Tibial nerve (tissue), 4 donors: Measurements from ENCODE around the gene DUSP8. TPM values are rescaled to one million over a fixed set of nuclear protein-coding genes. Genes with fewer than 3 reads are reported as not detected.
A peak's percentile ranks its signal among the peaks of the same experiment; 100 is the strongest.
"Not testable (repeated sequence)": the region's sequence is repeated elsewhere in the genome, so short reads cannot be mapped to it uniquely, and the experiment has no call there.

Experiments
- DNase-seq, 2 donors: peaks; one replicate each; pipeline ENCODE4 v3.0.0-alpha.2; 2019; ENCODE audit warnings: low spot score in 2 of 2
- H3K27ac ChIP-seq, 4 donors: fragments of 200-600 bp; sonication (generic) in 3 of 4; one replicate each; pipeline ENCODE4 v1.5.1; 2017 to 2019; ENCODE audit warnings: mild to moderate bottlenecking in 1 of 4
- H3K27me3 ChIP-seq, 2 donors: fragments of 200-600 bp; sonication (generic) in 1 of 2; one replicate each; pipeline versions ENCODE4 v1.5.1 to v1.6.0; 2017 to 2019
- H3K36me3 ChIP-seq, 3 donors: fragments of 200-600 bp; sonication (generic); one replicate each; pipeline ENCODE4 v1.5.1; 2018 to 2019
- H3K4me1 ChIP-seq, 4 donors: fragments of 200-600 bp; sonication (generic) in 3 of 4; one replicate each; pipeline ENCODE4 v1.5.1; 2017 to 2019
- H3K4me3 ChIP-seq, 4 donors: fragments of 200-600 bp; sonication (generic) in 3 of 4; one replicate each; pipeline ENCODE4 v1.5.1; 2017 to 2019; ENCODE audit warnings: mild to moderate bottlenecking in 1 of 4, moderate library complexity in 1 of 4
- H3K9me3 ChIP-seq, 4 donors: fragments of 200-600 bp; sonication (generic) in 3 of 4; one replicate each; pipeline ENCODE4 v1.5.1; 2017 to 2019
- EP300 ChIP-seq, 2 donors: sonication (generic); formaldehyde crosslinking; IDR thresholded peaks; one replicate each; pipeline ENCODE4 v1.6.1; 2017; ENCODE audit warnings: antibody characterized with exemption in 2 of 2, mild to moderate bottlenecking in 1 of 2
- POLR2A ChIP-seq, 2 donors: fragments of 450-650 bp; IDR thresholded peaks; one replicate each; pipeline ENCODE4 v1.6.1; 2017; ENCODE audit warnings: antibody characterized with exemption in 2 of 2, mild to moderate bottlenecking in 2 of 2, moderate library complexity in 2 of 2
- WGBS, 2 donors: methylation state at CpG; one replicate each; pipeline ENCODE4 v1.1.5; 2018; 5-methylcytosine and 5-hydroxymethylcytosine counted together
- total RNA-seq, 4 donors: library from RNA; depleted of rRNA; stranded (reverse); fragments of >200 nt; gene quantifications; one replicate each; pipeline ENCODE4 v1.1.0, GENCODE V29; 2016
- TF ChIP-seq, protein P1 (sequence below), 5 experiments: fragments of 200-600 bp in 3 of 5; fragments of 450-650 bp in 2 of 5; sonication (generic) in 3 of 5; IDR thresholded peaks; one replicate each; pipeline ENCODE4 v1.5.1; 2016 to 2019; ENCODE audit warnings: antibody characterized with exemption in 5 of 5, mild to moderate bottlenecking in 3 of 5, moderate library complexity in 2 of 5

Gene DUSP8
- total RNA-seq, 4 donors from 2014 or later: 1.9 to 10.8 (median 3.4) TPM

DNA sequence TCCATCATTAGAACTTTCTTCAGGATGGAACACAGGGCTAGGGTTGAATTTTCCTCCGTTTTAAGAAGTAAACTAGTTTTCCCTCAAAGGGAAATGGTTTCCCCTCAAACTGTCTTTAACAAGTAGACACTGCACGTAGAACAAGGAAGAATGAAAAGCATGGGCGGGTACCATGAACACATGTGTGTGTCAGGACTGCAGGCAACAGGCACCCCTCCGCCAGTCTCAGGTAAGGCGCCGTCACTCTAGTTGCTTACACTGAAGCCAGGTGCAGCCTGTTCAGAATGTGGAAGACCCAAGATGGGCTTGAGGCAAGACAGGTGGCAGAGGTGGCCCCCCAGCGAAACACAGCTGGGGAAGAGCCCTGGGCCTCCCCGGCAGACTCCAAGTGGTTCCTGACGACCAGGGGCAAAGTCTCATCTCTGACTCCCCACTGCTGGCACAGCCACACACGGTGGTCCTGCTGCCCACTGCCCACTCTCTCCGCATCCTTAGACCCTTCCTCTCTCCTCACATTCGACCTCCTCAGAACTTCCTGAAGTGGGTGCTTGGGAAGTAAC, 60.1 kb downstream of the DUSP8 start:
- Histone ChIP-seq H3K4me1 (peaks cover 0 to 90% (median 36%) of the 10 kb centered on the region in 4 donors), H3K9me3 (no peaks in the 10 kb centered on the region), H3K4me3 (no peak overlapping the region), H3K27ac (peak overlapping the region in 1 of 4 donors; percentile 77), H3K27me3 (no peaks in the 10 kb centered on the region), H3K36me3 (no peaks in the 10 kb centered on the region)
- WGBS, 2 donors: 78 to 80% methylated on average over 12 of the region's 12 CpGs
- DNase-seq: no peak
- TF ChIP-seq, protein P1, sequence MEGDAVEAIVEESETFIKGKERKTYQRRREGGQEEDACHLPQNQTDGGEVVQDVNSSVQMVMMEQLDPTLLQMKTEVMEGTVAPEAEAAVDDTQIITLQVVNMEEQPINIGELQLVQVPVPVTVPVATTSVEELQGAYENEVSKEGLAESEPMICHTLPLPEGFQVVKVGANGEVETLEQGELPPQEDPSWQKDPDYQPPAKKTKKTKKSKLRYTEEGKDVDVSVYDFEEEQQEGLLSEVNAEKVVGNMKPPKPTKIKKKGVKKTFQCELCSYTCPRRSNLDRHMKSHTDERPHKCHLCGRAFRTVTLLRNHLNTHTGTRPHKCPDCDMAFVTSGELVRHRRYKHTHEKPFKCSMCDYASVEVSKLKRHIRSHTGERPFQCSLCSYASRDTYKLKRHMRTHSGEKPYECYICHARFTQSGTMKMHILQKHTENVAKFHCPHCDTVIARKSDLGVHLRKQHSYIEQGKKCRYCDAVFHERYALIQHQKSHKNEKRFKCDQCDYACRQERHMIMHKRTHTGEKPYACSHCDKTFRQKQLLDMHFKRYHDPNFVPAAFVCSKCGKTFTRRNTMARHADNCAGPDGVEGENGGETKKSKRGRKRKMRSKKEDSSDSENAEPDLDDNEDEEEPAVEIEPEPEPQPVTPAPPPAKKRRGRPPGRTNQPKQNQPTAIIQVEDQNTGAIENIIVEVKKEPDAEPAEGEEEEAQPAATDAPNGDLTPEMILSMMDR (IDR thresholded peaks at IDR 0.05): no peak
- TF ChIP-seq POLR2A (IDR thresholded peaks at IDR 0.05): no peak
- TF ChIP-seq EP300 (IDR thresholded peaks at IDR 0.05): no peak

DNA sequence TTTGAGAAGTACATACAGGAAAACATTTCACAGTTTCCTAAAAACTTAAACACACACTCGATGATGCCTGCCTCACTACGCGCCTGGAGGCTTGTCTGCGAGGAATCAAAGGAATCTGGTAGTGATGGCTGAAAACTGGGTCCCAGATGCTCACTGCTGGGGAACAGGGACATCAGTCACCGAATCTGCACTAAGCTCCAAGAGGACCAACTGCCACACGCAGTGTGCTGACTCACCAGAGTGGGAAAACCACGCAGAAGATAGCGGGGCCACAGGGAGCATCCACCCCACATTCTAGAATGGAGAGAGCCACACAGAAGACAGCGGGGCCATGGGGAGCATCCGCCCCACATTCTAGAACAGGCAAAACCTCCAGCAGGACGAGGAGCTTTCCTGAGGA, 61.1 kb downstream of the DUSP8 start:
- 72 to 80% methylated on average over 11 of the region's 11 CpGs for WGBS, 2 donors
- Histone ChIP-seq H3K36me3 (no peaks in the 10 kb centered on the region), H3K4me1 (peaks cover 0 to 89% (median 43%) of the 10 kb centered on the region in 4 donors), H3K4me3 (no peak overlapping the region), H3K27ac (peak overlapping the region in 1 of 4 donors; percentile 77), H3K9me3 (no peaks in the 10 kb centered on the region), H3K27me3 (no peaks in the 10 kb centered on the region)
- TF ChIP-seq EP300 (IDR thresholded peaks at IDR 0.05) (no peak), POLR2A (IDR thresholded peaks at IDR 0.05) (no peak)
- no peak for DNase-seq

DNA sequence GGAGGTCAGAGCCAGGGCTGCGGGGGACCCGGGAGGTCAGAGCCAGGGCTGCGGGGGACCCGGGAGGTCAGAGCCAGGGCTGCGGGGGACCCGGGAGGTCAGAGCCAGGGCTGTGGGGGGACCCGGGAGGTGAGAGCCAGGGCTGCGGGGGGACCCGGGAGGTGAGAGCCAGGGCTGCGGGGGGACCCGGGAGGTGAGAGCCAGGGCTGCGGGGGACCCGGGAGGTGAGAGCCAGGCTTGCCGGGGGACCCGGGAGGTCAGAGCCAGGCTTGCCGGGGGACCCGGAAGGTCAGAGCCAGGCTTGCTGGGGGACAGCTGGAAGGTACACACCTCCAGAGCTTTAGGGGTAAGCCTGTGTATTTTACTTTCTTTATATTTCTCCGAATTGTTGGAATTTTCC, 61.7 kb downstream of the DUSP8 start:
- WGBS, 2 donors: 57 to 85% methylated on average over 8 to 11 of the region's 18 CpGs
- Histone ChIP-seq H3K4me1 (peaks cover 0 to 89% (median 39%) of the 10 kb centered on the region in 4 donors), H3K27ac (peak overlapping the region in 1 of 4 donors; percentile 77)
- DNase-seq, H3K27me3 ChIP-seq, H3K9me3 ChIP-seq, H3K36me3 ChIP-seq, H3K4me3 ChIP-seq: not testable (repeated sequence)

DNA sequence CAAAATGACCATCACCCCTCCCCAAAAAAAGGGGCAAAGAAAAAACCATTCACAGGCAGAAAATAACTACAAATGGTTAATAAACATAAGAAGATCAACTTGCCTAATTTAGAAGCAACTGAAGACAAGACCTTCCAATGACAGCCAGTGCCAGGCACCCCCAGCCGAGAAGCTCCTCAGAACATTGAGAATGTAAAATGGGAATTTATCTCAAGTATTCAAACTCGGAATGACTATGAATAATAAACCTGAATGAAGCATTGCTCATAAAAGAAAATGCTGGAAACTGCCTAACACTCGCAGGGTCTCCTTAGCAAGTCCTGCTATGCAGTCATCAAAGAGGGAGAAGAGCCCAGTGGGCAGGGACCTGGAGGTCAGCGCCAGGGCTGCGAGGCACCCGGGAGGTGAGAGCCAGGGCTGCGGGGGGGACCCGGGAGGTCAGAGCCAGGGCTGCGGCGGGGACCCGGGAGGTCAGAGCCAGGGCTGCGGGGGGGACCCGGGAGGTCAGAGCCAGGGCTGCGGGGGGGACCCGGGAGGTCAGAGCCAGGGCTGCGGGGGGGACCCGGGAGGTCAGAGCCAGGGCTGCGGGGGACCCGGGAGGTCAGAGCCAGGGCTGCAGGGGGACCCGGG, 62.3 kb downstream of the DUSP8 start:
- TF ChIP-seq EP300 (IDR thresholded peaks at IDR 0.05): no peak
- TF ChIP-seq, protein P1 (IDR thresholded peaks at IDR 0.05): no peak
- TF ChIP-seq POLR2A (IDR thresholded peaks at IDR 0.05): no peak
- peak overlapping the region in 2 of 4 donors; percentile 50 to 64 for H3K27ac ChIP-seq
- 51 to 82% methylated on average over 6 to 10 of the region's 20 CpGs for WGBS, 2 donors
- H3K4me3 ChIP-seq: no peak overlapping the region
- DNase-seq: no peak
- peaks cover 0 to 87% (median 34%) of the 10 kb centered on the region in 4 donors for H3K4me1 ChIP-seq
- no peaks in the 10 kb centered on the region for H3K27me3 ChIP-seq
- H3K36me3 ChIP-seq: no peaks in the 10 kb centered on the region
- no peaks in the 10 kb centered on the region for H3K9me3 ChIP-seq

DNA sequence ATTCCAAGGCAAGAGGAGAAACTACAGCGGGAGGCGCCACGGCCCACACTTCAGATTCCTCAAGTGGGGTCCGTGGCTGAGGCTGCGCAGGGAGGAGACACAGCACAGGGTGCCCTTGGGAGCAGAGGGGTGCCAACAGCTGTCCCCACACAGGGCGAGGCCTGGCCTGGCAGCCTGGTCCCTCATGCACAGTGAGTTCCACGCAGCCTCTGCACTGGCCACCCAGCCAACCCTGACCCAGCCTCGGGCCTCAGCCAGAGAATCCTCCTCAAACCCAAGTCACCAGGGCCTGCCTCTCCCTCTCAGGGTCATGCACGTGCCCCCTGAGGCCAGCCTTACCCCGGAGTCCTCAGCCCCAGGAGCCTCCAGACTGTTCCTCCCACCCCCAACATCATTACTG, 63.1 kb downstream of the DUSP8 start:
- TF ChIP-seq, protein P1 (IDR thresholded peaks at IDR 0.05): no peak
- TF ChIP-seq EP300 (IDR thresholded peaks at IDR 0.05): no peak
- no peak for TF ChIP-seq POLR2A (IDR thresholded peaks at IDR 0.05)
- no peaks in the 10 kb centered on the region for H3K27me3 ChIP-seq
- no peaks in the 10 kb centered on the region for H3K36me3 ChIP-seq
- no peaks in the 10 kb centered on the region for H3K9me3 ChIP-seq
- peak overlapping the region in 3 of 4 donors; percentile 30 to 64 (median 56) for H3K27ac ChIP-seq
- peaks cover 0 to 87% (median 33%) of the 10 kb centered on the region in 4 donors for H3K4me1 ChIP-seq
- H3K4me3 ChIP-seq: no peak overlapping the region
- no peak for DNase-seq
- 57 to 71% methylated on average over 6 to 10 of the region's 10 CpGs for WGBS, 2 donors

DNA sequence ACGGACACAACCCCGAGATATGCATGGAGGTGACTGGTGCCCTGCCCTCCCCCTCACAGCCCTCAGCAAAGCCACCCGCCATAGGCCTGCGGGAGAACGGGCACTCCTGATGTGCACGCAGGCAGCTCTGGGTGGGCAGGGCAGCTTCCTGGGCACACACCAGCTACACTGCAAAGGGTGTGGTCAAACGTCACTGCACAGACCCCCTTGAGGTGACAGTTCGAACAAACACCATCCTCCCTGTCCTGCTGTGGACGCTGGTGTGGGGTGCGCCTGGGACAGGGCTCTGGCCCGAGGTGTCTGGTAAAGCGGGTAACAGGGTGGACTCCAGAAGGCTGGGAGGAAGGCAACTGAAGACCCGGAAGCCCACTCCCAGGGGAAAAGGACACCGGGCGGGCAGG, 63.6 kb downstream of the DUSP8 start:
- Histone ChIP-seq H3K27me3 (no peaks in the 10 kb centered on the region), H3K4me1 (peaks cover 0 to 87% (median 32%) of the 10 kb centered on the region in 4 donors), H3K27ac (peak overlapping the region in 3 of 4 donors; percentile 30 to 64 (median 50)), H3K4me3 (no peak overlapping the region), H3K9me3 (no peaks in the 10 kb centered on the region), H3K36me3 (no peaks in the 10 kb centered on the region)
- TF ChIP-seq EP300 (IDR thresholded peaks at IDR 0.05) (no peak), POLR2A (IDR thresholded peaks at IDR 0.05) (no peak)
- TF ChIP-seq, protein P1 (IDR thresholded peaks at IDR 0.05): no peak
- no peak for DNase-seq
- 67 to 76% methylated on average over 8 to 9 of the region's 15 CpGs for WGBS, 2 donors
